GM08714 (cell line): ENCODE data around the gene ADISSP.

ENCODE experiments used
- H3K4me3 ChIP-seq: fragments of 200-500 bp; sonication (Bioruptor generic); 2 replicates; pipeline ENCODE4 v1.5.1; 2014; ENCODE audit warnings: mild to moderate bottlenecking, low read length, inconsistent platforms
- ZNF274 ChIP-seq: IDR thresholded peaks from 2 replicates; pipeline ENCODE4 v1.6.1; 2012; ENCODE audit warnings: mild to moderate bottlenecking, low read depth, low read length

ADISSP gene

DNA sequence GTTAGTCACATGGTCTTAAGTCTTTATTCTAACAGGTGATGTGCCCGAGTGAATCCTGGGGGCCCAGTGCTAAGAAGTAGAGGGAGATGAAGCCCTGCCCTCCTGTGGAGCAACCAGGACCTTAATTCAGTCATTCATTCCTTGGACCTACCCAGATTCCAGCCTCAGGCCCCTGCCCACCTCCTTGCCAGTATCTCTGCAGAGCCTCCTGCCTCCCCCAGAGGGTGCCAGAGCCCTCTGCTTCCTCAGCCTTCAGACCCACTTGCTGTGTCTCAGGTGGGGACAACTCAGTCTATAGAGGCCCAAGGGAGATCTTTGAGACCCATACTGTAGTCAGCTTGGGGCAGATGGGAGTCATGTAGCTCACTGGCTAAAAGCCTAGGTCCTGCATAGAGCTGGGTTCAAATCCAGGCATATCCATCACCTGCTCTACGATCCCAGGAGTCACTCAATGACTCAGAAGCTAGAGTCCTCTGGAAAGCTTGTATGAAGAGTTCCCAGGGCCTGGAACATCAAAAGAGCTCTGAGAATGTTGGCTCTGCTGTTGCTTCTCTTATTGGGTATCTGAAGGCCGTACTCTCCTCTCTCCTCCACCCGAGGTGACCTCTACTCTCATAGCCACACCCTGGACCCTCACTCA, 51.2 kb downstream of the ADISSP start:
- no peak for TF ChIP-seq ZNF274
- H3K4me3 ChIP-seq, result no peak overlapping the region

DNA sequence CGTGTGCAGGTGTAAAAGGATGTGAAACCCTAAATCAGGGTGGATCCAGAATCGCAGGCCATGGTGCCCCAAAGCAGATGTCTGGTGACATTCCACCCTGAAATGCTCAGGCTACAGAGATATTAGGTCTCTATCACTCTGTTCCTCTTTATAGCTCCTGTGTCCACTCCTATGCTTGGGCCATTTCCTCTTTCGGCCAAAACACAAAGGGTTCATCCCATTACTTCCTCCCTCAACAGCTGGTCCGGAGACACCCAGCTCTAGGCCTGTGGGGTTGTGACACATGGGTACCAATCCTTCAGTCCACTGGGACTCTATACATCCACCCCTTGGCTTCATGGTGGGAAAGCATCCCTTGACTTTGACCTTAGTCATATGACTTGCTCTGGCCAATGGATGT, 53.5 kb downstream of the ADISSP start:
- H3K4me3 ChIP-seq, result no peak overlapping the region
- no peak for TF ChIP-seq ZNF274

- H3K4me3 ChIP-seq, result no peak within 1 kb of the TSS
- TF ChIP-seq ZNF274, result no peak
Observed at GRCh38 chr20:3712279-3712873, 55.2 kb downstream of the ADISSP start, which contains the start of gene SIGLEC1. SIGLEC1 (minus strand) TSS chr20:3712600; CDS start chr20:3707128, 5,472 bp downstream.

- H3K4me3 ChIP-seq, result no peak overlapping the region
- TF ChIP-seq ZNF274, result no peak
Observed at GRCh38 chr20:3711484-3711941, 56.0 kb downstream of the ADISSP start.

- TF ChIP-seq ZNF274, result no peak
- no peak overlapping the region for H3K4me3 ChIP-seq
Observed at GRCh38 chr20:3710703-3711483, 56.7 kb downstream of the ADISSP start.

DNA sequence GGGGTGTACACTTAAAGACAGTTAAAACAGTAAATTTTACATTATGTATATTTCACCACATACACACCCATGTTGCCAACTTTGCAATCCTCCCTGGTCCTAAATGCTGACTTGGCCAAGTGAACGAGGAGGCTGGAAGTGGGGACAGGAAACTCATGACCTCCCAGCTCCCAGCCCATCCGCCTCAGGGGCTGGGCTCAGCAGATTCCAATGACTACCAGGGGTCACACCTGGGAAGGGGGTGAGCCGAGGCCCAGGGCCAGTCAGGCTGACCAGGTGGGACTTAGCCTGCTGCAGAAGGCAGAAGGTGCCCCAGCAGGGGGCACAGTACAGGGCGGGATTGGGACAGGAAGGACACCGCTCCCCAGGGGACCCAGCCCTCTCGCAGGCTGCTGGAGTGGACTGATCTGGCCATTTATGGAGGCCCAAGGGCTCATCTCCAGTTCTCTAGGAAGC, 57.5 kb downstream of the ADISSP start:
- no peak for TF ChIP-seq ZNF274
- no peak overlapping the region for H3K4me3 ChIP-seq

DNA sequence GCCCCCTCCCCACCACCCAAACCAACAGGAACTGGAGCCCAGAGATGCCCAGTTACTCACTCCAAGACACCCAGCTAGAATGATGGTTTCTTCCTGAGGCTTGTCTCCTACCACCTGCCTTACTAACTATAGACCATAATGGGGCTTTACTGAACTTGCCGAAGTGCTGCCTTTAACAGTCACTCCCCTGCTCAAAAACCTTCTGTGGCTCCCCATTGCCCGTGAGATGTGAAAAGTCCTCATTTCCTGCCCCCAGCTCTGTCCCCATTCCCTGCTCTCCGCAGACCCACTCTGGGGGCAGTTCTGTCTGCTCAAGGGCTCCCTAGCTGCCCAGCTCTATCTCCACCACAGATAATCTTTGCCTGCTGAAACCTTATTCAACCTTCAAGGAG, 60.0 kb downstream of the ADISSP start:
- H3K4me3 ChIP-seq, result no peak overlapping the region
- TF ChIP-seq ZNF274, result no peak

- no peak overlapping the region for H3K4me3 ChIP-seq
- no peak for TF ChIP-seq ZNF274
Observed at GRCh38 chr20:3706774-3707507, 60.6 kb downstream of the ADISSP start.

- no peak overlapping the region for H3K4me3 ChIP-seq
- TF ChIP-seq ZNF274, result no peak
Observed at GRCh38 chr20:3705970-3706739, 61.4 kb downstream of the ADISSP start.

DNA sequence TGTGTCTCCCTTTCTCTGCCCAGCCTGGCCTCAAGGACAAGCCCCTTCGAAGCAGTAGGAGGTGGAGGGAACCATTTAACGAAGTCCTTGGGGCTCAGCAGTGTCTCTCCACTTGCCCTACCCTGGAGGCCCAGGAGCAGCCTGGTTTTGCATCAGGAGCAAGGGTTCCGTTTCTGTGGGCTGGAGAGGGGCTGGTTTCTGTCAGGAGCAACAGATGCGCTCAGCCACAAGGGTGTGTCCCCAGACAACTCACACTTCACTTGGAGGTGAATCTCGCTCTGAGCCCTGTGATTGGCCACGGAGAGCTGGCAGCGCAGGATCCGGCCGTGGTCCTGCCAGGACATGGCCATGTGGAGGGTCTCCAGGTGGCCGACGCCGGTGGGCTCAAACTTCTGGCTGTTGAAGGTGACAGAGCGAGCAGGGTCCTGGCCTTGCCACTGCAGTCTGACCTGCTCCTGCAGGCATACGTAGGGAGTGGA, 62.0 kb downstream of the ADISSP start:
- TF ChIP-seq ZNF274, result no peak
- no peak overlapping the region for H3K4me3 ChIP-seq

- no peak for TF ChIP-seq ZNF274
- H3K4me3 ChIP-seq, result no peak overlapping the region
Observed at GRCh38 chr20:3704087-3704486, 63.5 kb downstream of the ADISSP start.
